Nephron progenitor cell (in vitro differentiated cells): Measurements from ENCODE around the gene RNU5B-1.
"Not testable (repeated sequence)": the region's sequence is repeated elsewhere in the genome, so short reads cannot be mapped to it uniquely, and the experiment has no call there.

Experiments used
- DNase-seq: peaks from one replicate; pipeline ENCODE4 v3.0.0; 2021
- H3K27ac Mint-ChIP-seq: 2 replicates; pipeline ENCODE4 v1.8.0; 2021; ENCODE audit warnings: mild to moderate bottlenecking, moderate library complexity, mixed read lengths
- H3K27me3 Mint-ChIP-seq: 2 replicates; pipeline ENCODE4 v1.8.0; 2021; ENCODE audit warnings: mild to moderate bottlenecking, low read depth, mixed read lengths; ENCODE audit not compliant: poor library complexity
- H3K36me3 Mint-ChIP-seq: 2 replicates; pipeline ENCODE4 v1.8.0; 2021; ENCODE audit warnings: low read depth, mixed read lengths
- H3K4me1 Mint-ChIP-seq: 2 replicates; pipeline ENCODE4 v1.8.0; 2021; ENCODE audit warnings: mixed read lengths
- H3K4me3 Mint-ChIP-seq: 2 replicates; pipeline ENCODE4 v1.8.0; 2021; ENCODE audit warnings: mild to moderate bottlenecking, moderate library complexity, mixed read lengths
- H3K9me3 Mint-ChIP-seq: 2 replicates; pipeline ENCODE4 v1.8.0; 2021; ENCODE audit warnings: mild to moderate bottlenecking, moderate library complexity, mixed read lengths
- TF ChIP-seq, protein P1 (sequence below): fragments of 200-600 bp; sonication (generic); IDR thresholded peaks from 2 replicates; pipeline ENCODE4 v1.5.0; 2021; ENCODE audit warnings: antibody characterized with exemption

The RNU5B-1 gene

DNA sequence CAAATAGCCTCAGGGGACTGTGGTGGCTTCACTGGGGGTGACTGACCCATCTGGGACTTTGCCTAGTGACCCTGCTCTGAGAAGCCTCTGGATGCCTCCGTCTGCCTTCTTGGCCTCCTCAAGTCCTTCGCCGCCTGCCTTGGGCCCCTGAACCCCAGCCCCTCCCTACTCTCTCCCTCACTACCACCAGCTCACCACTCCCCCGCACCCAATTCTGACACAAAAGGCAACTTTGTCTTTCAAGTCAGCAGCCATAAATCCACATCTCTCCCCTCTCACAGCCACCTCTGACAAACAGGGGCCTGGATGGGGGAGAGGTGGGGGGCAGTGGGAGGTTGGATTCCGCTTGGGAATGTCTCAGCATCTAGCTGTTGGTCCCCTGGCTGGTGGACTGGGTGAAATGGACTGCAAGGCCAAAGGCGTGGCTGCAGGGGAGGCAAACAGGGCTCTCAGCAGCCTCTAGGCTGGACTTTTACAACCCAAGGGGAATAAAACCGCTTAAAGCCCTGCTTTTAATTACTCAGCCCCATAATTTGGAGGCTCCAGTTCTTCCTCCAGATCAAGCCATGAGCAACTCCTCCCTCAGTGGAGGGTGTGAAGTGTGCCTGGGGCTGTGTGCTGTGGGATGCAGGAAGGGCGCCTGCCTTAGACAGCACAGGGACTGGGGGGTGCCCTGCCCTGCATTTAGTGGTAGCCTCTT is 39.9 kb downstream of the RNU5B-1 start:
- TF ChIP-seq, protein P1, sequence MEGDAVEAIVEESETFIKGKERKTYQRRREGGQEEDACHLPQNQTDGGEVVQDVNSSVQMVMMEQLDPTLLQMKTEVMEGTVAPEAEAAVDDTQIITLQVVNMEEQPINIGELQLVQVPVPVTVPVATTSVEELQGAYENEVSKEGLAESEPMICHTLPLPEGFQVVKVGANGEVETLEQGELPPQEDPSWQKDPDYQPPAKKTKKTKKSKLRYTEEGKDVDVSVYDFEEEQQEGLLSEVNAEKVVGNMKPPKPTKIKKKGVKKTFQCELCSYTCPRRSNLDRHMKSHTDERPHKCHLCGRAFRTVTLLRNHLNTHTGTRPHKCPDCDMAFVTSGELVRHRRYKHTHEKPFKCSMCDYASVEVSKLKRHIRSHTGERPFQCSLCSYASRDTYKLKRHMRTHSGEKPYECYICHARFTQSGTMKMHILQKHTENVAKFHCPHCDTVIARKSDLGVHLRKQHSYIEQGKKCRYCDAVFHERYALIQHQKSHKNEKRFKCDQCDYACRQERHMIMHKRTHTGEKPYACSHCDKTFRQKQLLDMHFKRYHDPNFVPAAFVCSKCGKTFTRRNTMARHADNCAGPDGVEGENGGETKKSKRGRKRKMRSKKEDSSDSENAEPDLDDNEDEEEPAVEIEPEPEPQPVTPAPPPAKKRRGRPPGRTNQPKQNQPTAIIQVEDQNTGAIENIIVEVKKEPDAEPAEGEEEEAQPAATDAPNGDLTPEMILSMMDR, result no peak
- Mint-ChIP-seq H3K4me1 (peaks cover 89% of the 10 kb centered on the region), H3K4me3 (peak overlapping the region; percentile 37), H3K36me3 (peaks cover 27% of the 10 kb centered on the region), H3K27ac (peak overlapping the region; percentile 88), H3K27me3 (no peaks in the 10 kb centered on the region), H3K9me3 (no peaks in the 10 kb centered on the region)
- peak; percentile 50 for DNase-seq

DNA sequence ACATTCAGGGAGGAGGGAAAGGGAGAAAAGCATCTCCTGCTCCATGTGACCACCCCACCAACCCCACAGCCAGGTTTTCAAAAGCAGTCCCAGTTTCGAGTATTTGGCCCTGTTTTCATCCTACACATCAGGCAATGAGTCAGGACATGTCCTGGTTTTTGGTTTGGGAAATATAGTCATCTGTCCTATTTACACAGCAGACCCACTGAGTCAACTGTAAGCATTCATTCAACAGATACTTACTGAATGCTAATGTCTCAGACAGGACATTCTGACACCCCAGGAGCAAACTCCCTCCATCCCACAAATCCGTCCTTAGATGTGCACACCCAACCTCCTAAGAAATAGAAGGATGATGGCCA is 40.4 kb downstream of the RNU5B-1 start:
- Mint-ChIP-seq H3K36me3 (peaks cover 32% of the 10 kb centered on the region), H3K4me1 (peaks cover 89% of the 10 kb centered on the region), H3K27me3 (no peaks in the 10 kb centered on the region), H3K27ac (peak overlapping the region; percentile 88), H3K4me3 (peak overlapping the region; percentile 51), H3K9me3 (no peaks in the 10 kb centered on the region)
- DNase-seq, result no peak
- TF ChIP-seq, protein P1, result no peak

DNA sequence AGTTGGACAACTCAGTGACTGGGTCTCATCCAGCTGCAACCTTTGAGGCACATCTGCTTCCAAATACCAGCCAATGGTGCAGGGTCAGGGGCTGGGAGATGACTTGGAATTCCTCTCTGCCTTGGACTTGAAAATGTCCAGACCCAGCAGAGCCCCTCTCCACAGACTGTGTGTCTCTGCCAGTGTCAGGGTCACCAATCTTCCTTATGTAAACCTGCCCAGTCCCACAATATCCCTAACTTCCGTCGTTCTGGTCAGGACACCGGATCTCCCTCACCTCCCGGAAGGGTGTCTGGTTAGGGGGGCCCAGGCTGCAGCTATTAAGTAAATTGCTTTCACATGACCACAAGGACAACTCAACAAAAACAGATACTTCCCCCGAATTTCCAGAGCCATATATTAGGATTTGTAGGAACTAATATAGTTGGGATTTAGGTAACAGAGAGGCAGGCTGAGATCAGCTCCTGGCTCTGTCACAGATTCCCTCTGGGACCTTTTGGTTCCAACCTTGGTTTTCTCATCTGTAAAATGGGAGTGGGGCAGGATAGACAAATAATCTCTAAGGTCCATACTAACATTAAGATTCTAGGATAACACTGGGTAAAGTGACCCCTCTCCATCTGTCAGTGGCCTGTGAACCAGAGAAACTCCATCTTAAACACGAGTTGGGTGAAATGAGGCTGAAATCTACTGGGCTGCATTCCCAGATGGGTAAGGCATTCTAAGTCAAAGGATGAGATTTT is 42.5 kb downstream of the RNU5B-1 start:
- DNase-seq, result no peak
- Mint-ChIP-seq H3K4me1 (peaks cover 74% of the 10 kb centered on the region), H3K27me3 (no peaks in the 10 kb centered on the region), H3K4me3 (peak overlapping the region; percentile 48), H3K27ac (peak overlapping the region; percentile 98), H3K36me3 (peaks cover 40% of the 10 kb centered on the region), H3K9me3 (peaks cover 11% of the 10 kb centered on the region)
- TF ChIP-seq, protein P1, result no peak

DNA sequence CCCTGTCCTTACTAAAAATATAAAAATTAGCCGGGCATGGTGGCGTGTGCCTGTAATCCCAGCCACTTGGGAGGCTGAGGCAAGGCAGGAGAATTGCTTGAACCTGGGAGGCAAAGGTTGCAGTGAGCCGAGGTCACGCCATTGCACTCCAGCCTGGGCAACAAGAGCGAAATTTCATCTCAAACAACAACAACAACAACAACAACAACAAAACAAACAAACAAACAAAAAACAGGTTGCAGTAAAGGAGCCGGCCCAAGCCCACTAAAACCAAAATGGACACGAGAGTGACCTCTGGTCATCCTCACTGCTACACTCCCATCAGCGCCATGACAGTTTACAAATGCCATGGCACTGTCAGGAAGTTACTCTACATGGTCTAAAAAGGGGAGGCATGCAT is 43.3 kb downstream of the RNU5B-1 start:
- H3K27ac Mint-ChIP-seq, DNase-seq, H3K4me3 Mint-ChIP-seq, H3K27me3 Mint-ChIP-seq: not testable (repeated sequence)
- H3K4me1 Mint-ChIP-seq, result peaks cover 68% of the 10 kb centered on the region
- H3K9me3 Mint-ChIP-seq, result peaks cover 19% of the 10 kb centered on the region
- peaks cover 43% of the 10 kb centered on the region for H3K36me3 Mint-ChIP-seq

DNA sequence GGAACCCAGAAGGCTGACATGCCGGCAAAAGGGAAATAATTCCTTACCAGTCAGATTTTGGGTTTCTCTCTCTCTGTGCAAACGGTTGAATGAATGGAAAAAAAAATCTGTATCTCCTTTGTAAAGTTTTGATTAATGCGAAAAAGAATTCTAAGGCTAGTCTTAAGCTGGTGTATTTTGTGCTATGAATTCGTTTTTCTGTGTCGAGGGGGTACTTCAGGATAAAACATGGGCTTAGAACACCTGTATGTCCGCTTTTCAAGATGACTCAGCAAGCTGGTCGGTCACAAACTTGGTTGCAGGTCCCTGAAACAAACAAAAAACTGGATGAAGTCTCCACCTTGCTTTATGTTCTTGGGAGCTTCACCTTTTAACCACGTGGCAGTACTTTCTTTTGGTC is 44.9 kb downstream of the RNU5B-1 start:
- Mint-ChIP-seq H3K9me3 (peaks cover 34% of the 10 kb centered on the region), H3K36me3 (peaks cover 58% of the 10 kb centered on the region), H3K27ac (no peak overlapping the region), H3K4me1 (peaks cover 57% of the 10 kb centered on the region), H3K27me3 (no peaks in the 10 kb centered on the region), H3K4me3 (no peak overlapping the region)
- DNase-seq, result no peak
- TF ChIP-seq, protein P1, result no peak

DNA sequence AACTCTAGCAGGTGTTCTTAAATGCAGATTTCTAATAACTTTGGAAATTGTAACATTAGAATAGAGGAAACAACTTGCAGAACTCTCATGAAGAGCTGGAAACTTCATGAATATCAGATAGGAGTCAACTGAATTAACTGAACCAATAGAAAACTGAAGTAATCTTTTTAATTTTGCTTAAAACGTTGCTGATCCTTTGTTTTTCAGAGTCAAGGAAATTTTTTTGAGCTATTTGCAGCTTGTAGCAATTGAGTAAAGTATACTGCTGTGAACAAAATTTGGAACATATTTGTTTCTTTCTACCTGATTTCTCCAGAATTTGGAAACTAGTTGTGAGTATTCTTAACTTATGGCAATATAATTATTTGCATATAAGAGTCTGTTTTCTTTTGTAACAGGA is 47.5 kb downstream of the RNU5B-1 start:
- peaks cover 48% of the 10 kb centered on the region for H3K4me1 Mint-ChIP-seq
- not testable (repeated sequence) for DNase-seq, H3K27ac Mint-ChIP-seq, H3K4me3 Mint-ChIP-seq, H3K27me3 Mint-ChIP-seq
- peaks cover 38% of the 10 kb centered on the region for H3K9me3 Mint-ChIP-seq
- peaks cover 68% of the 10 kb centered on the region for H3K36me3 Mint-ChIP-seq
